HG02623 (cell line): ENCODE results near the gene MELTF.
"Not testable (repeated sequence)": the region's sequence is repeated elsewhere in the genome, so short reads cannot be mapped to it uniquely, and the experiment has no call there.

Source experiments
- ATAC-seq: cut with Tn5 transposase; IDR thresholded peaks from one replicate; pipeline ENCODE4 v1.9.1; 2021; ENCODE audit warnings: moderate library complexity; ENCODE audit not compliant: unreplicated experiment

Gene MELTF

DNA sequence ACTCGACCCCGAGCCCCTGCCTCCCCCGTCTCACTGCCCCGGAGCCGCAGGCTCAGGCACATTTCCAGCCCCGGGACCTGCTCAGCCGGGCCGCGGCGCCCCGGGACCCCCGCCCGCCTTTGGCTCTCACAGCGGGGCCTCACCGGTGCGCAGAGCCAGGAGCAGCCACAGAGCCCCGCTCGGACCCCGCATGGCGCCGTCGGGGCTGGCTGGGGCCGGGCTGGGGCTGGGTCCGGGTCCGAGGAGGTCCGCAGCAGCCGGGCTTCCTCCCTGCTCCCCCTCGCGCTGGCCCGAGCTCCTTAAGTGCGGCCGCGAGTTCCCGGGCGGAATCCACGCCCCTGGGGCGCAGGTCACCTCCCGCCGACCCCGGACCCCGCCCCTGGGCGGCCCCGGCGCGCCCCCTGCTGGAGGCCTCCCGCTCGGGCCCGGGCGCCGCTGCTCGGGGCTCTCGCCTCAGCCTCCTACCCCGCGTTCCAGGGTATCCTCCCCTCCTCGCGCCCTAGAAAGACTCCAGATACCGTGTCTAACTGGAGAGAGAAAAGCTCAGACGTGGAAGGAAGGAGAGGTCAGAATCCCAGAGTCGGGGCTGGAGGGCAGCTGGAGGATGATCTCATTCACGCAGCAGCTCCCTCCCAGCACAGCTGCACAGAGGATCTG lies at the start of gene MELTF:
Gene MELTF (minus strand): TSS at position 307 of the 657 bp plus-strand sequence. CDS start 115 bp downstream, at position 192.
- peak; percentile 77 for ATAC-seq

DNA sequence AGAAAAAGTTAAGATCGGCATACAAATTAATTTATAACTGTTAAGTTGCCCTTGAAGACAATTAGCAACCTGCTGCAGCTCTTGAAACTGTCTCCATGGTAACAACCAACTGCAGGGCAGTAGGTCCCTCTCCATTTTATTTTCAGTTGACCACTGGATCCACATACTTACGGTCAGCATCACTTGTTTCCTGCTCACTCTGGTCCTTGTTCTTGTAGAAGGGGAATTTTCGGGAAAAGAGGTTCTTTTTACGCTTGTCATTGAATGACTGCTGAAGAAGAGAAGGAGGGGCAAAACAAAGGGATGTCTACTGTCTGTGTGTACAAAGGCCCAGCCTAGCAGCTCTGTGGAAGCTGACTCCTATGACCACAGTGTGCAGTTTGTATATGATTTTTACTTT lies 46.8 kb upstream of the MELTF start:
- no peak for ATAC-seq

DNA sequence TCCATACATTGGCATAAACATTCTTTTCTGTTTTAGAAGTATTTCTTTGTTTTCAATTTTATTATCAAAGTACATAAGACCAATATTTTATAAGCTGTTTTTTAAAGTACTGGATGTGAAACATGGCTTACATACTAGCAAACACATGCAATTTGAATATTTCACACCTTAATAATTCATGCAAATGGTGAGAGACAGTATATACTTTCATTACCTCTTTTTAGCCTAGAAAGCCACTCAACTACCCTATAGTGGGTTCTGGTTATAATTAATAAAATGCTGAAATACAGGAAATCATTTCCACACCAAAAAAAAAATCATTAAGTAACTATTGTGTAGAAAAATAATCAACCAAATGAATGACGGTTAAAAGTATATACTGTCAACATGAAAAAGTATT lies 38.5 kb upstream of the MELTF start:
- no peak for ATAC-seq

GRCh38 chr3:197064771-197065170 lies 35.2 kb upstream of the MELTF start:
- ATAC-seq = no peak

- ATAC-seq = no peak
Observed at GRCh38 chr3:197062446-197062845, 32.8 kb upstream of the MELTF start.

DNA sequence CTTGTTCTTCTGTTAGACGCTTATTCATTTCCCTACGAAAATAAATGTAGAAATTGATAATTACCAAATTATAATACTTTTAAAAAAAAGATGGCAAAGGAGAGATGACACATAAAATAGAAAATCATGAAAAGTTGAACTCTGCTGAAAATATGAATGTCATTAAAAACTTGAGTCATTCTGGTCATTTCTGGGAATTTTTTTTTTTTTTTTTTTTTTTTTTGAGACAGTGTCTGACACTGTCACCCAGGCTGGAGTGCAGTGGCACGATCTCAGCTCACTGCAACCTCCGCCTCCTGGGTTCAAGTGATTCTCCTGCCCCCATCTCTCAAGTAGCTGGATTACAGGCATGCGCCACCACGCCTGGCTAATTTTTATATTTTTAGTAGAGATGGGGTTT lies 22.0 kb upstream of the MELTF start:
- not testable (repeated sequence) for ATAC-seq

GRCh38 chr3:197050511-197050910 lies 20.9 kb upstream of the MELTF start:
- no peak for ATAC-seq

- ATAC-seq = no peak
Observed at GRCh38 chr3:197042539-197042938, 12.9 kb upstream of the MELTF start.

- no peak for ATAC-seq
Observed at GRCh38 chr3:197041875-197042488, 12.4 kb upstream of the MELTF start.

GRCh38 chr3:197040658-197041057 lies 11.0 kb upstream of the MELTF start:
- no peak for ATAC-seq

- no peak for ATAC-seq
Observed at GRCh38 chr3:197038679-197039462, 9.3 kb upstream of the MELTF start.

GRCh38 chr3:197035577-197035976 lies 6.0 kb upstream of the MELTF start:
- no peak for ATAC-seq

DNA sequence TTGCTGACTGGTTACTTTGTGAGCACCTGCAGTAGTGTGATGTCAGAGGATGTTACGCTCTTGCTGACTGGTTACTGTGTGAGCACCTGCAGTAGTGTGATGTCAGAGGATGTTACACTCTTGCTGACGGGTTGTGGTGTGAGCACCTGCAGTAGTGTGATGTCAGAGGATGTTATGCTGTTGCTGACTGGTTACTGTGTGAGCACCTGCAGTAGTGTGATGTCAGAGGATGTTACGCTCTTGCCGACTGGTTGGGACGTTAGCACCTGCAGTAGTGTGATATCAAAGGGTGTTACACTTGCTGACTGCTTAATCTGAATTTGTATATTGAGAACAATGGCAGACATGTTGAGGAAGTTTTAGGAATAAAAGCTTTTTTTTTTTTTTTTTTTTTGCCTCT lies 5.2 kb upstream of the MELTF start:
- ATAC-seq = not testable (repeated sequence)

DNA sequence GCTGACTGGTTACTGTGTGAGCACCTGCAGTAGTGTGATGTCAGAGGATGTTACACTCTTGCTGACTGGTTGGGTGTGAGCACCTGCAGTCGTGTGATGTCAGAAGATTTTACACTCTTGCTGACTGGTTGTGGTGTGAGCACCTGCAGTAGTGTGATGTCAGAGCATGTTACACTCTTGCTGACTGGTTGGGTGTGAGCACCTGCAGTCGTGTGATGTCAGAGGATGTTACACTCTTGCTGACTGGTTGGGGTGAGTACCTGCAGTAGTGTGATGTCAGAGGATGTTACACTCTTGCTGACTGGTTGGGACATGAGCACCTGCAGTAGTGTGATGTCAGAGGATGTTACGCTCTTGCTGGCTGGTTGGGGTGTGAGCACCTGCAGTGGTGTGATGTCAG lies 4.1 kb upstream of the MELTF start:
- ATAC-seq = not testable (repeated sequence)

DNA sequence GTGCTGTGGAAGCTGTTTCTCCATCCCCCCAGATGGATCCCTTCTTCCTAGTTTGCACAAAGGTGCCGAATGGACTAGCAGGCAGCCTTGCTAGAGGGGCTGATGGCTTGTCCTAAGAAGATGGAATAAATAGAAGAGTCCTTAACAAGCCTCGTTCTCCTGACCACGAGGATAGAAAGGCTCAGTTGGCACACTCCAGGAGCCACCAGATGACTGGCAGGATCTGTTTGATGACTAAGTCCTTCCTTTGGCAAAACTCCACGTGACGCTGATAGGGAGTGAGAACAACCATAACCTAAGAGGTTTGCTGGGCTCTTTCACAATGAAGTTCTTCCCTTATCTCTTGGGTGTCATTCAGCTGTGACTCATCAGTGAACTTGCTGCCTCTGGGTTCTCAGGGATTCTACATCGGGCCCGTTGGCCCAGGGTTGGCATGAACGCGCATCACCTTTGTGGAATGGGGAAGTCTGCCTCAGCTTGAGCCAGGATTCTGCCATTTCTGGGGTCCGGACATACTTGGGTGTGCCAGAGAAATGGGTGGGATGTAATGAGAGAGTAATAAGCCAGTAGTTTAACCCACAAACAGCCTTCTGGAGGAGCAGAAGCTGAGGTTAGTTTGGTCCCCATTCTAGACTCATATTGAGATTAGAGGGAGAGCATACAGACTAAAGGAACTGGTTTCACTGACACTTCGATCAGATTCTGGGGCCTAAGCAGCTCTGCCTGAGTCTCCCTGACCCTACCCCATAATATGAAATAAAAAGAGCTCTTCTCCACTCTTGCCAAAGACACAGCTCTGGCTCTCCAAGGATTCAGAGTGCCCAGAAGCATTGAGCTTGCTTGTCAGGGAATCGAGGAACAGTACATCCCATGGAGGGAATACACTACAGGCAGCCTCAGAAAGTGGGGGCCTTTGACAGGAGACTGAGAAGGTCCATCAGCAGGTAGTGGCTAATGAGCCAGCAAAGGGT lies 2.0 kb upstream of the MELTF start:
- no peak for ATAC-seq

DNA sequence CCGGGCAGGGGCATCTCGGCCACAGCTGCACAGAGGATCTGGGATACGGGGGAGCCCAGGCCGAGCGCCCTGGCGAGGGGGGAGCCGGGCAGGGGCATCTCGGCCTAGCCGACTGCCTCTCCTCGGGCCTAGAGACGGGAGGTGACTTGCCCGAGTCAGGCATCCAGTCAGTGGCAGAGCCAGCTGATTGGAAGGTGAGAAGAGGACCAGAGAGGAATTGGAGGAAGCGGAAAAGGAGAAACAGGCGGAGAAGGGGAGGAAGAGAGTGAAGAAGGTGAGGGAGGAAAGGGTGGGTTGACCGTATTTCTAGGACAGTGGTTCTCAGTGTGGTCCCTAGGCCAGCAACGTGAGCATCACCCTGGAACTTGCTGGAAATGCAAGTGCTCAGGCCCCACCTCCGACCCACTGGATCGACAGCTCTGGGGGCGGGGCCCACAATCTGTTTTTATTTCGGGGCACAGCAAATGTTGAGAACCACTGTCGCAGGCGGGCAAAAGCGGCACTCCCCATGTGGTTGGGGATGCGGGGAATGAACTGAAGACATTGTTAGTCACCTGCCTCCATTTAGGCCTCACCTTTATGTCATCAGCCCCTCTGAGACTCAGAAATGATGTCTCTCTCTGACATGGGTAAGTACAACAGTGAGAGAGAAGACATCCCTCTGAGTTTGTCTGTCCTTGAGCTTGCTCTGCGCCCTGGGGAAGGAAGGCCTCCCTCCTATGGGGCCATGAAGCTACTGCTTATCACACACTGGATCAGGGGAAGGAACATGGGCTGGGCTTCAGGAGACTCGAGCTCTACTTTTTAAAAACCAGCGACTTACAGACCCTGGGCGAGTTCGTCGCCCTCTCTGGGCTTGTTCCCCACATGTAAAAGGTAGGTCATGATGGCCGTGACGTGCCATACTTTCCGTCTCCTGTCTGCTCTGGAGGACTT lies 1.0 kb upstream of the MELTF start:
- ATAC-seq = no peak

DNA sequence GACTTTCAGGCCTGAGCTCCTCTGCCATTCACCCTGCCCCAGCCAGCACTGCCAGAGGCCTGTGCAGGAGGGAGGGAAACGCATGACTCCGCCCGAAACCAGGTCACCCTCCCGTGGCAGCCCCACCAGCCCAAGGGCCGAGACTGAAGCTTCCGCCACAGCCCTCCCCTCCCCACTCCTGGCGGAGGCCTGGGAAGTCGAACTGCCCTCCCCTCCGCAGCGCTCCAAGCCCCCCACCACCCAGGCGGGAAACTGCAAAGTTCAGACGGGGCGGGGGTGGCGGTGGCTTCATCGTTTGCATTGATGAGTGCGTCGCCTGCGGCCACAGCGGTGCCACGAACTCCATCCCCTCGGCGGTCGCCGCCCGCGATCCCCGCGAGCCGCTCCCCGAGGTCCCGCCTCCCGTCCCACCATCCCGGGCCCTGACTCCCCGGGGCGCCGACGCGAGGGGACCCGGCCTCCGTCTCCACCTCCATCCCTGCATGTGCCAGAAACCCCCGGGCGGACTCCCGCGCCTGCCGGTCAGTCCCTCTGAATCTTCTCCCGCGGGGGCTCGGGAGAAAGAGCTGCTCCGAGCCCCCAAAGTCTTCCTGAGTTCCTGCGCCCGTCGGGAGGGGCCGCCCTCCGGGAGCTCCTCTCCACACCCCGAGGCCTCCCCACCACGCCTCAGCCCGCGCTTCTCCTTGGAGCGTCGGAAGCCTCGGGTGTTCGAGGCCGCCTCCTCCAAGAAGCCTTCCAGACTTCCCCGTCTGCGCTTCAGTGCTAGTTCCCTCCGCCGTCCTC lies 698 bp downstream of the MELTF start:
- ATAC-seq = no peak

DNA sequence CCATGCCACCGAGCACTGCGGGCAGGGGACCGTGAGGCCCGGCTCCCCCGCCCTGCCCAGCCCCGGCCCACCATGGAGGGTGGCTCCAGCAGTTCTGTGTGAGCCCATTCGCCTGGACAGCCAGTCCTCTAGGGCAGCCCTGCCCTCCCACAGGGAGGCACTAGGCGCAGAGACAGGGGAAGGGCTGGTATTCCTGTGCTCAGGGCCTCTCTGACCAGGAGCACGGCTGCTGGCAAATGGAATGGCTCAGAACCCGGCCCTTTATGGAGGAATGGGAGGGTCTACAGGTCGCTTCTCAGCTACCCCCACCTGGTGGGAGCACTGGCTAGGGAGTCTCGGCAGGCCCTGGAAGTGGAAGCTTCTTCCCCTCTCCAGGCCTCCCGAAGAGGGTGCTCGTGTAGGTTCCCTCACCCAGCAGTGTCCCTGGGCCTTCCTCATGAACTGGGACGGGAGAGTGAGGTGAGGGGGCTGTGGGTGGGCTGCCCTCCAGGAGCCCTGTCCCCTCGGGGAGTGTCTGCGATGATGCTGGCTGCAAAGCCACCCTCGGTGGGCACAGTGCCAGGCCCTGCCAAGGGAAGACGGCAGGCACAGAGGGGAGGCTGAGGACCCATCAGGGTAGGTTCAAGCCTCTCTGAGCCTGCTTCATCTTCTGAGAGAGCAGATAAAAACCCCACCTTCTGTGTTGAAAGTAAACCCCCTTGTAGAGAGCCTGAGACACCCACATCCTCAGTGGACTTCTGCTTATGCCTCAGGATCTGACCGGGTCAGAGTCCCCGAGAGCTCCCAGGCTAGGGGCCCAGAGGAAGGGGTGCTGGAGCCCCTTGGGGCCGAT lies 1.5 kb downstream of the MELTF start:
- ATAC-seq = no peak
